ENCODE measurements around the gene CDH2. TPM values are rescaled to one million over a fixed set of nuclear protein-coding genes. Genes with fewer than 3 reads are reported as not detected.

CDH2 gene
- total RNA-seq, 4 donors from 2014 or later: 3.9 to 9.8 (median 7.5) TPM

- H3K4me1 ChIP-seq: no peaks in the 10 kb centered on the region
- no peaks in the 10 kb centered on the region for H3K9me3 ChIP-seq
- no peaks in the 10 kb centered on the region for H3K36me3 ChIP-seq
- no peak overlapping the region for H3K4me3 ChIP-seq
- TF ChIP-seq, protein P1, sequence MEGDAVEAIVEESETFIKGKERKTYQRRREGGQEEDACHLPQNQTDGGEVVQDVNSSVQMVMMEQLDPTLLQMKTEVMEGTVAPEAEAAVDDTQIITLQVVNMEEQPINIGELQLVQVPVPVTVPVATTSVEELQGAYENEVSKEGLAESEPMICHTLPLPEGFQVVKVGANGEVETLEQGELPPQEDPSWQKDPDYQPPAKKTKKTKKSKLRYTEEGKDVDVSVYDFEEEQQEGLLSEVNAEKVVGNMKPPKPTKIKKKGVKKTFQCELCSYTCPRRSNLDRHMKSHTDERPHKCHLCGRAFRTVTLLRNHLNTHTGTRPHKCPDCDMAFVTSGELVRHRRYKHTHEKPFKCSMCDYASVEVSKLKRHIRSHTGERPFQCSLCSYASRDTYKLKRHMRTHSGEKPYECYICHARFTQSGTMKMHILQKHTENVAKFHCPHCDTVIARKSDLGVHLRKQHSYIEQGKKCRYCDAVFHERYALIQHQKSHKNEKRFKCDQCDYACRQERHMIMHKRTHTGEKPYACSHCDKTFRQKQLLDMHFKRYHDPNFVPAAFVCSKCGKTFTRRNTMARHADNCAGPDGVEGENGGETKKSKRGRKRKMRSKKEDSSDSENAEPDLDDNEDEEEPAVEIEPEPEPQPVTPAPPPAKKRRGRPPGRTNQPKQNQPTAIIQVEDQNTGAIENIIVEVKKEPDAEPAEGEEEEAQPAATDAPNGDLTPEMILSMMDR (IDR thresholded peaks at IDR 0.05): no peak
- TF ChIP-seq EP300 (IDR thresholded peaks at IDR 0.05) (no peak), POLR2A (IDR thresholded peaks at IDR 0.05) (no peak)
- H3K27me3 ChIP-seq: no peaks in the 10 kb centered on the region
- no peak for DNase-seq (ENCODE audit: low spot score in 2 of 2)
- H3K27ac ChIP-seq: no peak overlapping the region
These were observed 193.2 kb downstream of the CDH2 start for GRCh38 chr18:27983780-27984179.

- Histone ChIP-seq H3K9me3 (peaks cover 0 to 8% (median 0%) of the 10 kb centered on the region in 4 donors), H3K27ac (no peak overlapping the region), H3K27me3 (no peaks in the 10 kb centered on the region), H3K4me1 (no peaks in the 10 kb centered on the region), H3K4me3 (no peak overlapping the region), H3K36me3 (peaks cover 0 to 13% (median 0%) of the 10 kb centered on the region in 3 donors)
- DNase-seq (ENCODE audit: low spot score in 2 of 2): no peak
- 91 to 97% methylated on average over 7 of the region's 7 CpGs for WGBS, 2 donors
- TF ChIP-seq, protein P1 (IDR thresholded peaks at IDR 0.05): no peak
- TF ChIP-seq POLR2A (IDR thresholded peaks at IDR 0.05): no peak
These were observed 200.0 kb downstream of the CDH2 start for GRCh38 chr18:27976806-27977408.

DNA sequence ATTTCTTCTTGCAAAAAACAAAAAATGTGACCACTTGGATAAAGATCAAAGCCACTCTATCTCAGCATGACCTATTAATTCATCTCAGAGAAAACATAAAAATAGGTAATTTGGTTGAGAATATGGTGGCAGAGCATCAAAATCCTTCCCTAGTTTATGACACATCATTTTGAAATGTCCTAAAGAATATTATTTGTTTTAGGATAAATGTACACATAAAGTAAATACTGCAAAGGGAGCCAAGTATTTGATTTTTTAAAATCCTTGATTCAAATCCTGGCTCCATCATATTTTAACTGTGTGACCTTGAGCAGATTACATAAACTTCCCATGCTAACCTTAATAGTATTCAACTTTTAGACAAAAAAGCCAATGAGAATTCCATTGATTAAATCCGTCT lies 206.6 kb downstream of the CDH2 start:
- no peak for TF ChIP-seq EP300 (IDR thresholded peaks at IDR 0.05)
- TF ChIP-seq, protein P1 (IDR thresholded peaks at IDR 0.05): no peak
- TF ChIP-seq POLR2A (IDR thresholded peaks at IDR 0.05): no peak
- Histone ChIP-seq H3K4me3 (no peak overlapping the region), H3K9me3 (no peaks in the 10 kb centered on the region), H3K27ac (no peak overlapping the region), H3K36me3 (no peaks in the 10 kb centered on the region), H3K4me1 (no peaks in the 10 kb centered on the region), H3K27me3 (no peaks in the 10 kb centered on the region)
- DNase-seq (ENCODE audit: low spot score in 2 of 2): no peak
- 86 to 87% methylated on average over 1 of the region's 1 CpG for WGBS, 2 donors

DNA sequence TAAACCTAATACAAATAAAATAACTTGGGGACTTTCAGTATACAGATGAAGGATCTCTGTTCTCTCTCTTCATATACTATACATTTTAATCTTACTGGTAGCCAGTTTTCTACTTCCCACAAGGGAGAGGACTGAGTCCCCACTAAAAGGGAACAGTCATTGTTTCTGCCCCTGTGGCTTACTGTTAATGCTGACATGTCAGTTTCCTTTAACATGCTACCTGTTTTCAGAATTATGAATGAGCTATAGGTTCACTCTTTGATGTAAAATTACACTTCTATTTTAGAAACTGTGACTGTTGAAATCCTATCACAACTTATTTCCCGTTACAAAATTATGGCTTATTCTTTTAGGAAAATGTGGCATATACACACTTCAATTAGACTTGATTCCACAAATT lies 207.7 kb downstream of the CDH2 start:
- Histone ChIP-seq H3K4me1 (no peaks in the 10 kb centered on the region), H3K27ac (no peak overlapping the region), H3K9me3 (no peaks in the 10 kb centered on the region), H3K27me3 (no peaks in the 10 kb centered on the region), H3K4me3 (no peak overlapping the region), H3K36me3 (no peaks in the 10 kb centered on the region)
- DNase-seq (ENCODE audit: low spot score in 2 of 2): no peak
- WGBS, 2 donors: 73 to 84% methylated on average over 1 of the region's 1 CpG
- no peak for TF ChIP-seq EP300 (IDR thresholded peaks at IDR 0.05)
- no peak for TF ChIP-seq POLR2A (IDR thresholded peaks at IDR 0.05)
- TF ChIP-seq, protein P1 (IDR thresholded peaks at IDR 0.05): no peak

DNA sequence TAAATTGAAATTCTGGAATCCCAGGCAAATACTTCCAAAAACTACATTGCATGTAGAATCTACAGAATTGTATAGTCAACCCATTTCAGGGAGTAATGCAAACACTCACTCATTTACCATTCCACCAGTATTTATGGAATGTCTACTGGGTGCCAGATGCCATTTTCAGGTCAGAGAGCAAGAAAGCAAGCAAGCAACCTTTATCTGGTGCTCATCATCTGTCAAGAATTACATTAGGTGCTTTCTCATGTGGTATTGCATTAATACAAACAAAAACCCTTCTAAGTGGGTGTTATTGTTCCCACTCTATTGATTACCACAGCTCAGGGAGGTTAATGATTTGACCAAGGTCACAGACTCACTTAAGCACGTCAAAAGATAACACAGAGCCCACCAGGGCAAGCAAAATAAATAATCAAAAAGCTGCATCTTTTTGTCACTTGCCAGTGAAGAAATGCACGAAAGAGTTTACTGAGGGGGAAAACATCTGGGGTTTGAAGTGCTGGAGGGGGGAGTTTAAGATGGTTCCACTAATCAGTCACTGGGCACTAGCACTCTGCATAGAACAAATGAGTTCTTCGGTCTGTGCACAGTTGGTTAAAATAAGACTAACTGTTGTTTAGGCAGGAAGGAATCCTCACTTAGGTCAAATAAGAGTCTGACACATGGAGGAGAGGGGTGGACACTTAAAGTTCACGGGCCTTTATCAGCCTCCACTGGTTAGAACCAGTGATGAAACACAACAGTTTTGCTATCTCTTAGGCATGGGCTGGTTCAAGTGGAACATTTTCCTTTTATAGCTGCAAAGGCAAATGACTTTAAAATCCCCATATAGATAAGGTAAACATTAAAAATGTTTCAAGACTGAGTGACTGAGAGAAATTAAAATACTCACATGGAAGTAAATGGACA lies 208.8 kb downstream of the CDH2 start:
- Histone ChIP-seq H3K4me3 (no peak overlapping the region), H3K4me1 (no peaks in the 10 kb centered on the region), H3K36me3 (no peaks in the 10 kb centered on the region), H3K27me3 (no peaks in the 10 kb centered on the region), H3K27ac (no peak overlapping the region), H3K9me3 (no peaks in the 10 kb centered on the region)
- 58 to 70% methylated on average over 4 of the region's 4 CpGs for WGBS, 2 donors
- no peak for DNase-seq (ENCODE audit: low spot score in 2 of 2)
- TF ChIP-seq POLR2A (IDR thresholded peaks at IDR 0.05) (no peak), EP300 (IDR thresholded peaks at IDR 0.05) (no peak)
- TF ChIP-seq, protein P1 (IDR thresholded peaks at IDR 0.05): no peak
